HUES64 (cell line): ENCODE data around the gene RUNDC1.
"Not testable (repeated sequence)": the region's sequence is repeated elsewhere in the genome, so short reads cannot be mapped to it uniquely, and the experiment has no call there.

Source experiments
- H3K27ac ChIP-seq: 2 replicates; pipeline ENCODE4 v1.7.0; 2013; ENCODE audit warnings: low read depth, low read length, inconsistent platforms
- H3K27me3 ChIP-seq: 2 replicates; pipeline ENCODE4 v1.6.1; 2013; ENCODE audit warnings: mild to moderate bottlenecking, low read length; ENCODE audit not compliant: insufficient read depth
- H3K36me3 ChIP-seq: 2 replicates; pipeline ENCODE4 v1.6.1; 2013; ENCODE audit warnings: mild to moderate bottlenecking, low read length; ENCODE audit not compliant: insufficient read depth
- H3K4me1 ChIP-seq: 2 replicates; pipeline ENCODE4 v1.6.1; 2013; ENCODE audit warnings: mild to moderate bottlenecking, low read length, moderate library complexity; ENCODE audit not compliant: insufficient read depth
- H3K4me3 ChIP-seq: 2 replicates; pipeline ENCODE4 v1.5.1; 2013; ENCODE audit warnings: mild to moderate bottlenecking, low read length, moderate library complexity
- H3K9ac ChIP-seq: 2 replicates; pipeline ENCODE4 v1.6.1; 2013; ENCODE audit warnings: mild to moderate bottlenecking, low read depth, low read length
- H3K9me3 ChIP-seq: 2 replicates; pipeline ENCODE4 v1.6.1; 2013; ENCODE audit warnings: low read depth, low read length; ENCODE audit not compliant: insufficient read depth
- WGBS: fragments of 150-250, 120-280 bp; methylation state at CpG from one replicate; pipeline ENCODE4 v1.1.7; 2013; ENCODE audit warnings: missing lambda C conversion rate; 5-methylcytosine and 5-hydroxymethylcytosine counted together

Gene RUNDC1

DNA sequence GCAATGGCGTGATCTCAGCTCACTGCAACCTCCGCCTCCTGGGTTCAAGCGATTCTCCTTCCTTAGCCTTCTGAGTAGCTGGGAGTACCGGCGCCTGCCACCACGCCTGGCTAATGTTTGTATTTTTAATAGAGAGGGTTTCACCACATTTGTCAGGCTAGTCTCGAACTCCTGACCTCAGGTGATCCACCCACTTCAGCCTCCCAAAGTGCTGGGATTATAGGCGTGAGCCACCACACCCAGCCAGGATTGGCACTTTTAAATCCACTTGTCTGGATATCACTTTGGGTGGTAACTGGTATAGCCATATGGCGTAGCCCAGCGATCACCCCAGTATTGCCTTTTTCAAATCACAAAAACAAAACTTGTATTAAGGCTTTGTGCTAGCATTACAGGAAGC, 13.5 kb downstream of the RUNDC1 start:
- peaks cover 40% of the 10 kb centered on the region for H3K36me3 ChIP-seq
- not testable (repeated sequence) for H3K4me3 ChIP-seq, H3K9me3 ChIP-seq, H3K27me3 ChIP-seq, H3K4me1 ChIP-seq, H3K9ac ChIP-seq, H3K27ac ChIP-seq
- WGBS, result 97% methylated on average over 9 of the region's 10 CpGs

DNA sequence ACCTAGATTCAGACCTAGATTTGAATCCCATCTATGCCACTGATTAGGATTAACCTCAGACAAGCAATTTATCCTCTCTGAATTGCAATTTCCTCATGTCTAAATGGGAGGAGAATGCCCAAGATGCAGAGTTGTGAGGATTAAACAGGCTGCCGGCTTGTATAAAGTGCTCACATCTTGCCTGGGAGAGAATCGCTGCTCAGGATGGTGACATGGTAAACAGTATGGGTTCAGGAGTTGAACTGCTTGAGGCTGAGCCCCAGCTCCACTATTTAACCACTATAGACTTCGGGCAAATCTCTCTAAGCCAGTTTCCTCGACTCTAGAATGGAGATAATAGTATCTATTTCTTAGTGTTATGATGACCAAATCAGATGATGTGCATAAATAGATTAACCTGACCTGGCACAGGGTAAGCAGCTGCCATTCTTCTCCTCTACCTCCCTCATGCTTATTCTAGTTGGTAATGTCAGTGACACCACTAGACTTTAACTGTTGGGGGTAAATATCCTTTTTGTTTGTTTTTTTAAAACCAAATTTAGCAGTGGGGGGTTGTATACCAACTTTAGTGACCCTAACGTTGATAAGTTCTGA, 17.1 kb downstream of the RUNDC1 start:
- Histone ChIP-seq H3K36me3 (peaks cover 44% of the 10 kb centered on the region), H3K4me1 (peaks cover 18% of the 10 kb centered on the region), H3K9me3 (no peaks in the 10 kb centered on the region), H3K4me3 (peak overlapping the region; percentile 91), H3K27me3 (no peaks in the 10 kb centered on the region), H3K9ac (peak overlapping the region; percentile 38; the same call in 1 of the 2 replicates), H3K27ac (no peak overlapping the region; the same call in 1 of the 2 replicates)
- 27% methylated on average over 3 of the region's 5 CpGs for WGBS

DNA sequence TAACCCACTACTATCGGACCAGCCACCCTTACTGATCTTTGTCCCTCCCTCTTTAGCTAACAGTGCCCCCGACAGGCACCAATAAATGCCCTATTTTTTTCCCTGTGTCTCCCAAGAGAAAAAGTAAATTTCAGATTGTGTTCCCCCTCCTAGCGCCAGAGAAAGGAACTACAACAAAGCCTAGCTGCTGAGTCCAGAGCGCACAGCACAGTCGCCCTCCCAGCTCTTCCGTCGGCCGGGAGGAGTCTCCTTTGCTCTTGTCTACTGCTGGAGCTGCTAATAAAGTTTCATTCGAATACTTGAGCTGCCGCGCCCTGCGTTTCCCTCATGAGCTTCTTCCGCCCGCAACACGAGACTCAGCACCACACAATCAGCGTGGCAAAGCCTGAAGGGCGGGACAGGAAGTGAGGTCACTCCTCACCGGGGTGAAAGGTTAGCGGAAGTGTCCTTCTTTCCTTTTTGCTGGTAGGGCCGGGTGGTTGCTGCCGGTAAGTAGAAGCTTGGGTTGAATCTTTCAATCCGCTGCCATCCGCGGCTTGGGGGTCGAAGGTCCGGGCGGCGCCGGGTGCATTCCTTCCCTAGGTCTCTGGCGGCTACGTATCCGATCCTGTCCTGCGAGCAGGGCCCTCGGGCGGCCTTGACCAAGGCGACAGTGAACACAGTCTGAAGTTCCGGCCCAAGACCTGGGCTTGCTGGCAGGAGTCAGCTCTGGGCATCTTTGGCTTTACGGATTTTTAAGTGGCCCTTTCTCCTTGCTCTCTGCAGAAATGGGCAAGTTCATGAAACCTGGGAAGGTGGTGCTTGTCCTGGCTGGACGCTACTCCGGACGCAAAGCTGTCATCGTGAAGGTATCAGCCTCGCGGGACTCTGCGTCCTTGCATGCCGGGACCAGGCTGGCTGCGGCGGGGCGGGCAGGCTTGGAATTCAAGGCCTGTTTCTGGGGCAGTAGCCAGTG, 17.9 kb downstream of the RUNDC1 start, which contains the start of gene RPL27:
Gene RPL27 (plus strand): TSS at position 436 of the 955 bp plus-strand sequence. CDS start 332 bp downstream, at position 768.
- peak within 1 kb of the TSS; percentile 91 for H3K4me3 ChIP-seq
- peaks cover 18% of the 10 kb centered on the region for H3K4me1 ChIP-seq
- H3K9me3 ChIP-seq, result no peaks in the 10 kb centered on the region
- peak within 1 kb of the TSS; percentile 98 for H3K9ac ChIP-seq
- no peaks in the 10 kb centered on the region for H3K27me3 ChIP-seq
- peak within 1 kb of the TSS; percentile 94 for H3K27ac ChIP-seq
- peaks cover 44% of the 10 kb centered on the region for H3K36me3 ChIP-seq
- WGBS, result under 1% methylated on average over 49 of the region's 49 CpGs

- Histone ChIP-seq H3K4me3 (peak overlapping the region; percentile 91), H3K27ac (peak overlapping the region; percentile 94), H3K9me3 (no peaks in the 10 kb centered on the region), H3K36me3 (peaks cover 47% of the 10 kb centered on the region), H3K9ac (peak overlapping the region; percentile 98), H3K4me1 (peaks cover 18% of the 10 kb centered on the region), H3K27me3 (no peaks in the 10 kb centered on the region)
- WGBS, result 14% methylated on average over 10 of the region's 10 CpGs
Observed at GRCh38 chr17:42999003-42999525, 18.7 kb downstream of the RUNDC1 start.

DNA sequence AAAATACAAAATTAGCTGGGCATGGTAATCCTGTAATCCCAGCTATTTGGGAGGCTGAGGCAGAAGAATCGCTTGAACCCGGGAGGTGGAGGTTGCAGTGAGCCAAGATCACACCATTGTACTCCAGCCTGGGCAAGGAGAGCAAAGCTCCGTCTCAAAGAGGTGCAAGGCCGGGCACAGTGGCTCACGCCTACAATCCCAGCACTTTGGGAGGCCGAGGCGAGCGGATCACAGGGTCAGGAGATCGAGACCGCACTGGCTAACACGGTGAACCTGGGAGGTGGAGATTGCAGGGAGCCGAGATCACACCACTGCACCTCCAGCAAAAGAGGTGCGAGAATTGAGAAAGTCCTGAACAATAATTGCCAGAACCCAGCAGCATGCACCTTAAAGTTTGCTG, 20.5 kb downstream of the RUNDC1 start:
- 95% methylated on average over 13 of the region's 13 CpGs for WGBS
- peaks cover 18% of the 10 kb centered on the region for H3K4me1 ChIP-seq
- not testable (repeated sequence) for H3K27me3 ChIP-seq, H3K9me3 ChIP-seq, H3K4me3 ChIP-seq
- peak overlapping the region; percentile 46; the same call in 1 of the 2 replicates for H3K9ac ChIP-seq
- peak overlapping the region; percentile 45; the same call in 1 of the 2 replicates for H3K27ac ChIP-seq
- H3K36me3 ChIP-seq, result peaks cover 53% of the 10 kb centered on the region

GRCh38 chr17:43003542-43004172, 23.3 kb downstream of the RUNDC1 start:
- H3K4me3 ChIP-seq, result no peak overlapping the region
- 90% methylated on average over 5 of the region's 5 CpGs for WGBS
- H3K9me3 ChIP-seq, result no peaks in the 10 kb centered on the region
- peaks cover 11% of the 10 kb centered on the region; the same call in 1 of the 2 replicates for H3K4me1 ChIP-seq
- H3K27ac ChIP-seq, result no peak overlapping the region; the same call in 1 of the 2 replicates
- no peaks in the 10 kb centered on the region for H3K27me3 ChIP-seq
- H3K36me3 ChIP-seq, result peaks cover 53% of the 10 kb centered on the region
- H3K9ac ChIP-seq, result no peak overlapping the region

GRCh38 chr17:43006639-43007551, 26.5 kb downstream of the RUNDC1 start, which contains the start of gene IFI35:
Gene IFI35 (plus strand): TSS chr17:43006784. CDS start chr17:43006948, 164 bp downstream.
- H3K4me1 ChIP-seq, result no peaks in the 10 kb centered on the region
- no peaks in the 10 kb centered on the region for H3K27me3 ChIP-seq
- no peaks in the 10 kb centered on the region for H3K9me3 ChIP-seq
- H3K9ac ChIP-seq, result peak within 1 kb of the TSS; percentile 54; the same call in 1 of the 2 replicates
- H3K36me3 ChIP-seq, result peaks cover 25% of the 10 kb centered on the region
- WGBS, result 53% methylated on average over 18 of the region's 18 CpGs
- H3K27ac ChIP-seq, result peak within 1 kb of the TSS; percentile 57
- H3K4me3 ChIP-seq, result peak within 1 kb of the TSS; percentile 53

GRCh38 chr17:43010667-43011308, 30.4 kb downstream of the RUNDC1 start:
- 96% methylated on average over 5 of the region's 5 CpGs for WGBS

GRCh38 chr17:43011728-43012472, 31.5 kb downstream of the RUNDC1 start:
- Histone ChIP-seq H3K27ac (no peak overlapping the region), H3K9ac (no peak overlapping the region), H3K27me3 (no peaks in the 10 kb centered on the region), H3K4me1 (peaks cover 11% of the 10 kb centered on the region; the same call in 1 of the 2 replicates), H3K36me3 (peaks cover 22% of the 10 kb centered on the region), H3K9me3 (no peaks in the 10 kb centered on the region), H3K4me3 (no peak overlapping the region)
- 90% methylated on average over 15 of the region's 15 CpGs for WGBS

More at GRCh38 chr17:43010667-43011308, 30.4 kb downstream of the RUNDC1 start:
- peaks cover 14% of the 10 kb centered on the region for H3K36me3 ChIP-seq
- H3K27ac ChIP-seq, result no peak overlapping the region
- H3K9ac ChIP-seq, result no peak overlapping the region
- H3K4me1 ChIP-seq, result peaks cover 9% of the 10 kb centered on the region; the same call in 1 of the 2 replicates
- no peaks in the 10 kb centered on the region for H3K9me3 ChIP-seq
- no peaks in the 10 kb centered on the region for H3K27me3 ChIP-seq
- H3K4me3 ChIP-seq, result no peak overlapping the region
